HepG2 (cell line): ENCODE measurements around the gene SRF. TPM values are rescaled to one million over a fixed set of nuclear protein-coding genes. Genes with fewer than 3 reads are reported as not detected.

Source experiments
- ATF1 ChIP-seq: IDR thresholded peaks from 2 replicates; pipeline ENCODE4 v1.6.1; 2016; ENCODE audit warnings: mild to moderate bottlenecking, control low read depth
- BRD4 ChIP-seq: sonication (generic); formaldehyde crosslinking; IDR thresholded peaks from 2 replicates; pipeline ENCODE4 v1.4.0; 2020; ENCODE audit warnings: missing genetic modification reagents
- CHD2 ChIP-seq: IDR thresholded peaks from 2 replicates; pipeline ENCODE4 v1.6.1; 2011; ENCODE audit warnings: low read depth, low read length, improper control_type of control experiment
- ERF ChIP-seq: IDR thresholded peaks from 2 replicates; pipeline ENCODE4 v1.6.1; 2018; ENCODE audit warnings: missing biosample characterization, missing genetic modification reagents
- GTF3A ChIP-seq: sonication (generic); formaldehyde crosslinking; conservative IDR thresholded peaks from 2 replicates; pipeline ENCODE4 v1.4.0; 2020; ENCODE audit warnings: mild to moderate bottlenecking, missing genetic modification reagents
- HMG20A ChIP-seq: IDR thresholded peaks from 2 replicates; pipeline ENCODE4 v1.6.1; 2016; ENCODE audit warnings: borderline replicate concordance
- IKZF1 ChIP-seq: fragments of 450-650 bp; IDR thresholded peaks from 2 replicates; pipeline ENCODE4 v1.7.1; 2016
- NAIF1 ChIP-seq: sonication (generic); formaldehyde crosslinking; IDR thresholded peaks from 2 replicates; pipeline ENCODE4 v1.5.0; 2020; ENCODE audit warnings: mild to moderate bottlenecking, missing genetic modification reagents, borderline replicate concordance
- NKX3-1 ChIP-seq: sonication (generic); formaldehyde crosslinking; IDR thresholded peaks from 2 replicates; pipeline ENCODE4 v1.5.0; 2020; ENCODE audit warnings: missing genetic modification reagents
- SRY ChIP-seq: sonication (generic); formaldehyde crosslinking; IDR thresholded peaks from 2 replicates; pipeline ENCODE4 v1.8.0; 2022; ENCODE audit warnings: mild to moderate bottlenecking, missing genetic modification reagents
- TCF12 ChIP-seq, 2 experiments: fragments of 450-650 bp in 1 of 2; sonication (generic) in 1 of 2; formaldehyde crosslinking in 1 of 2; IDR thresholded peaks; 2 replicates each; pipeline versions ENCODE4 v1.6.1 to v1.8.0; 2017 to 2022; ENCODE audit warnings: antibody characterized with exemption in 1 of 2, mild to moderate bottlenecking in 1 of 2, missing genetic modification reagents in 1 of 2, moderate library complexity in 1 of 2
- TEAD2 ChIP-seq: sonication (generic); formaldehyde crosslinking; IDR thresholded peaks from 2 replicates; pipeline ENCODE4 v1.9.0; 2021; ENCODE audit warnings: missing genetic modification reagents
- ZBTB1 ChIP-seq: sonication (generic); formaldehyde crosslinking; IDR thresholded peaks from 2 replicates; pipeline ENCODE4 v1.4.0; 2020; ENCODE audit warnings: missing genetic modification reagents, borderline replicate concordance
- ZMYM2 ChIP-seq: sonication (generic); formaldehyde crosslinking; IDR thresholded peaks from 2 replicates; pipeline ENCODE4 v1.8.0; 2022; ENCODE audit warnings: mild to moderate bottlenecking, missing genetic modification reagents
- ZNF235 ChIP-seq: sonication (generic); formaldehyde crosslinking; IDR thresholded peaks from 2 replicates; pipeline ENCODE4 v1.8.1; 2023; ENCODE audit warnings: mild to moderate bottlenecking, missing genetic modification reagents, borderline replicate concordance
- ZNF251 ChIP-seq: sonication (generic); formaldehyde crosslinking; IDR thresholded peaks from 2 replicates; pipeline ENCODE4 v1.9.0; 2021; ENCODE audit warnings: mild to moderate bottlenecking, missing genetic modification reagents
- ZNF282 ChIP-seq: fragments of 450-650 bp; IDR thresholded peaks from 2 replicates; pipeline ENCODE4 v1.6.1; 2018; ENCODE audit not compliant: partially characterized antibody
- ZNF430 ChIP-seq: sonication (generic); formaldehyde crosslinking; IDR thresholded peaks from 2 replicates; pipeline ENCODE4 v1.9.0; 2021; ENCODE audit warnings: mild to moderate bottlenecking, missing genetic modification reagents
- ZNF549 ChIP-seq: sonication (generic); formaldehyde crosslinking; IDR thresholded peaks from 2 replicates; pipeline ENCODE4 v1.5.0; 2020; ENCODE audit warnings: missing genetic modification reagents
- ZNF550 ChIP-seq: sonication (generic); formaldehyde crosslinking; IDR thresholded peaks from 2 replicates; pipeline ENCODE4 v1.4.0; 2020; ENCODE audit warnings: mild to moderate bottlenecking, missing genetic modification reagents, borderline replicate concordance
- ZNF678 ChIP-seq: sonication (generic); formaldehyde crosslinking; IDR thresholded peaks from 2 replicates; pipeline ENCODE4 v1.4.0; 2020; ENCODE audit warnings: mild to moderate bottlenecking, missing genetic modification reagents
- ZNF713 ChIP-seq: sonication (generic); formaldehyde crosslinking; IDR thresholded peaks from 2 replicates; pipeline ENCODE4 v1.4.0; 2020; ENCODE audit warnings: mild to moderate bottlenecking, missing genetic modification reagents
- ZNF749 ChIP-seq: sonication (generic); formaldehyde crosslinking; IDR thresholded peaks from 2 replicates; pipeline ENCODE4 v1.8.0; 2022; ENCODE audit warnings: mild to moderate bottlenecking, missing genetic modification reagents, moderate library complexity, borderline replicate concordance
- polyA plus RNA-seq, 8 experiments: library from polyadenylated mRNA; depleted of rRNA in 3 of 8; stranded (reverse) in 7 of 8; unstranded in 1 of 8; fragments of >200 nt; fragmentation: Illumina TruSeq in 4 of 8; extraction: Trizol in 4 of 8; gene quantifications; 2 replicates each; pipeline versions ENCODE4 v1.2.1 to v1.2.3, GENCODE V29; 2011 to 2016; ENCODE audit warnings: low read depth in 4 of 8, missing spikeins in 1 of 8, mixed read lengths in 1 of 8; ENCODE audit not compliant: insufficient read depth in 1 of 8
- total RNA-seq, 5 experiments: library from RNA; depleted of rRNA; stranded (reverse); fragments of >200 nt; fragmentation: Illumina TruSeq; extraction: Trizol; gene quantifications; 2 replicates each; pipeline ENCODE4 v1.2.3, GENCODE V29; 2016; ENCODE audit warnings: low read depth in 1 of 5
- TF ChIP-seq, protein P1 (sequence below): sonication (generic); formaldehyde crosslinking; conservative IDR thresholded peaks from 2 replicates; pipeline ENCODE4 v1.8.0; 2022; ENCODE audit warnings: low read depth, missing genetic modification reagents
- TF ChIP-seq, protein P2 (sequence below): sonication (generic); formaldehyde crosslinking; IDR thresholded peaks from 2 replicates; pipeline ENCODE4 v1.5.0; 2020; ENCODE audit warnings: missing genetic modification reagents, mild to moderate bottlenecking, borderline replicate concordance

Gene SRF
- total and polyA plus RNA-seq, 2 of the 13 experiments (the other 11 are each of a cell fraction or from before 2014, with no cell fraction given): 25.5 to 44.1 TPM

DNA sequence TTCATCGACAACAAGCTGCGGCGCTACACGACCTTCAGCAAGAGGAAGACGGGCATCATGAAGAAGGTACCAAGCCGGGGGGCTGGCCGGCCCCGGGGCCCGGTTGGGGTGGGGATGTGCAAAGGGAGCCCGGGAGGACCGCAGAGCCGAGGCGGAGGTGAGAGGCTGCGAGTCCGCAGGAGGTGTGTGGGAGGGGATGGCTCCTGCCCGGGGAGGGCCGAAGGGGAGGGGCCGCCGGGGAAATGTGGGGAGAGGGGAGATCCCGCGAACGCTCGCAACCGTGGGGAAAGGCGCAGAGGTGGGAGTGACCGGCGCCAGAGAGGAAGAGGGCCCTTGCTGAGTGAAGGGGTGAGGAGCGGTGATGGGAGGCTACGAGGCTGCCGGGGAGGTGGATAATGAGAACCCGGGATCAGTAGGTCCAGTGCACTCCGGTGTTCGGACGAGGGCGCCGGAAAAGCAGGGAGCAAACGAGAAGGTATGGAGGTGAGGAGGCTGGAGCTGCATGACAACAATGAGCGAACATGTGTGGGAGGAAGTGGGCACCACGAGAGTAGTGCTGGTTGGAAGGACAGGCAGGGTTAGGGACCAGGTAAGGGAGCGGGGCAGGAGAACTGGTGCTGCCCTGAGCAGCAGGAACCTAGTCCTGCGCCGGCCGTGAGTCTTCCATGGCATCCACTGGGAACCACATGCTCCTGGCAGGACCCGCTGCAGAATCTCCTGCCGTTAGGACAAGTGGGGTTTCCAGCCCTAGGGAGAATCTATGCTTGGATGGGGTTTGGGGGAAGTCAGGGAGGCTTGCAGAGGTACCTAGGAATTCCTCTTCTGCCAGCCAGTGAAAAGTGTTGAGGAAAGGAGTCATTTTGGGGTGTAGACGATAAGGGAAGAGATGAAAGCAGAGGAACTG, 1.3 kb downstream of the SRF start (continued):
- no peak for TF ChIP-seq BRD4 (CRISPR knock-in tag)
- no peak for TF ChIP-seq ZNF282
- TF ChIP-seq NKX3-1: no peak
- no peak for TF ChIP-seq NAIF1 (CRISPR knock-in tag)
- TF ChIP-seq ZNF713 (CRISPR knock-in tag): no peak
- TF ChIP-seq, protein P1, sequence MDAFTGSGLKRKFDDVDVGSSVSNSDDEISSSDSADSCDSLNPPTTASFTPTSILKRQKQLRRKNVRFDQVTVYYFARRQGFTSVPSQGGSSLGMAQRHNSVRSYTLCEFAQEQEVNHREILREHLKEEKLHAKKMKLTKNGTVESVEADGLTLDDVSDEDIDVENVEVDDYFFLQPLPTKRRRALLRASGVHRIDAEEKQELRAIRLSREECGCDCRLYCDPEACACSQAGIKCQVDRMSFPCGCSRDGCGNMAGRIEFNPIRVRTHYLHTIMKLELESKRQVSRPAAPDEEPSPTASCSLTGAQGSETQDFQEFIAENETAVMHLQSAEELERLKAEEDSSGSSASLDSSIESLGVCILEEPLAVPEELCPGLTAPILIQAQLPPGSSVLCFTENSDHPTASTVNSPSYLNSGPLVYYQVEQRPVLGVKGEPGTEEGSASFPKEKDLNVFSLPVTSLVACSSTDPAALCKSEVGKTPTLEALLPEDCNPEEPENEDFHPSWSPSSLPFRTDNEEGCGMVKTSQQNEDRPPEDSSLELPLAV (CRISPR knock-in tag): no peak
- TF ChIP-seq ZNF549: no peak
- TF ChIP-seq ZNF749 (CRISPR knock-in tag): no peak
- TF ChIP-seq CHD2: no peak
- no peak for TF ChIP-seq HMG20A
- 0 out of 2 replicates have a peak, but pooled peaks have one; percentile 12 for TF ChIP-seq ERF (CRISPR knock-in tag)
- TF ChIP-seq ZNF251: no peak
- TF ChIP-seq ZNF430 (CRISPR knock-in tag): peak; percentile 50; the same call in 1 of the 2 replicates
- no peak for TF ChIP-seq TEAD2 (CRISPR knock-in tag)
- TF ChIP-seq GTF3A (CRISPR knock-in tag): peak; percentile 32; the same call in 1 of the 2 replicates
- no peak for TF ChIP-seq ZNF235 (CRISPR knock-in tag)
- TF ChIP-seq, protein P2, sequence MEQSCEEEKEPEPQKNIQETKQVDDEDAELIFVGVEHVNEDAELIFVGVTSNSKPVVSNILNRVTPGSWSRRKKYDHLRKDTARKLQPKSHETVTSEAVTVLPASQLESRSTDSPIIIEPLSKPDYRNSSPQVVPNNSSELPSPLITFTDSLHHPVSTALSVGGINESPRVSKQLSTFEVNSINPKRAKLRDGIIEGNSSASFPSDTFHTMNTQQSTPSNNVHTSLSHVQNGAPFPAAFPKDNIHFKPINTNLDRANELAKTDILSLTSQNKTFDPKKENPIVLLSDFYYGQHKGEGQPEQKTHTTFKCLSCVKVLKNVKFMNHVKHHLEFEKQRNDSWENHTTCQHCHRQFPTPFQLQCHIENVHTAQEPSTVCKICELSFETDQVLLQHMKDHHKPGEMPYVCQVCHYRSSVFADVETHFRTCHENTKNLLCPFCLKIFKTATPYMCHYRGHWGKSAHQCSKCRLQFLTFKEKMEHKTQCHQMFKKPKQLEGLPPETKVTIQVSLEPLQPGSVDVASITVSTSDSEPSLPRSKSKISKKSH (CRISPR knock-in tag): peak; percentile 6; the same call in 1 of the 2 replicates
- 0 out of 2 replicates have a peak, but pooled peaks have one; percentile 44 for TF ChIP-seq ZNF678 (CRISPR knock-in tag)
- no peak for TF ChIP-seq IKZF1
- no peak for TF ChIP-seq ZBTB1
- TF ChIP-seq TCF12 (IDR thresholded peaks at IDR 0.05): no peak
- TF ChIP-seq TCF12 (CRISPR knock-in tag; IDR thresholded peaks at IDR 0.05): no peak
- TF ChIP-seq ATF1 (CRISPR knock-in tag): no peak
- TF ChIP-seq ZNF550 (CRISPR knock-in tag): peak; percentile 81; the same call in 1 of the 2 replicates
- TF ChIP-seq ZMYM2 (CRISPR knock-in tag): no peak
- no peak for TF ChIP-seq SRY
